Erythroblast (primary cell): ENCODE results near the gene GMDS.
A peak's percentile ranks its signal among the peaks of the same experiment; 100 is the strongest.

Source experiments
- DNase-seq, 2 experiments: peaks; one replicate each; lab custom pipeline; 2025; lab: John Stamatoyannopoulos, UW
- GATA1 ChIP-seq: IDR thresholded peaks from 2 replicates; pipeline ENCODE4 v1.6.1; 2011; ENCODE audit warnings: low read depth, mild to moderate bottlenecking, control low read depth, low read length, moderate library complexity
- POLR2A ChIP-seq: IDR thresholded peaks from 2 replicates; pipeline ENCODE4 v1.6.1; 2011; ENCODE audit warnings: mild to moderate bottlenecking, low read length

GMDS gene

GRCh38 chr6:2245103-2245876, at the start of gene GMDS:
Gene GMDS, minus strand, starts transcription at chr6:2245605.
- DNase-seq, result peak; percentile 93 to 96
- TF ChIP-seq GATA1 (no peak), POLR2A (no peak)

GRCh38 chr6:2285510-2285909, 40.1 kb upstream of the GMDS start:
- DNase-seq, result no peak
- TF ChIP-seq POLR2A (no peak), GATA1 (no peak)

GRCh38 chr6:2275892-2276242, 30.5 kb upstream of the GMDS start:
- no peak for DNase-seq
- TF ChIP-seq GATA1, result no peak
- TF ChIP-seq POLR2A, result no peak

GRCh38 chr6:2274981-2275891, 29.8 kb upstream of the GMDS start:
- TF ChIP-seq POLR2A, result no peak
- no peak for TF ChIP-seq GATA1
- DNase-seq, result no peak

GRCh38 chr6:2272696-2273095, 27.3 kb upstream of the GMDS start:
- DNase-seq, result no peak
- no peak for TF ChIP-seq POLR2A
- no peak for TF ChIP-seq GATA1

- DNase-seq, result no peak
- no peak for TF ChIP-seq GATA1
- TF ChIP-seq POLR2A, result no peak
Observed at GRCh38 chr6:2270054-2270453, 24.6 kb upstream of the GMDS start.

GRCh38 chr6:2266841-2267240, 21.4 kb upstream of the GMDS start:
- DNase-seq, result no peak

GRCh38 chr6:2266031-2266795, 20.8 kb upstream of the GMDS start:
- TF ChIP-seq GATA1 (no peak), POLR2A (no peak)
- DNase-seq, result no peak

More at GRCh38 chr6:2266841-2267240, 21.4 kb upstream of the GMDS start:
- no peak for TF ChIP-seq POLR2A
- TF ChIP-seq GATA1, result no peak

- DNase-seq, result no peak
- no peak for TF ChIP-seq POLR2A
- no peak for TF ChIP-seq GATA1
Observed at GRCh38 chr6:2264932-2265331, 19.5 kb upstream of the GMDS start.

GRCh38 chr6:2263896-2264295, 18.5 kb upstream of the GMDS start:
- TF ChIP-seq POLR2A (no peak), GATA1 (no peak)
- DNase-seq, result no peak

- DNase-seq, result no peak
- TF ChIP-seq POLR2A, result no peak
- no peak for TF ChIP-seq GATA1
Observed at GRCh38 chr6:2259574-2259973, 14.2 kb upstream of the GMDS start.

GRCh38 chr6:2259002-2259494, 13.6 kb upstream of the GMDS start:
- TF ChIP-seq POLR2A, result no peak
- no peak for TF ChIP-seq GATA1
- DNase-seq, result no peak

GRCh38 chr6:2258112-2258511, 12.7 kb upstream of the GMDS start:
- TF ChIP-seq GATA1, result no peak
- no peak for TF ChIP-seq POLR2A
- DNase-seq, result no peak
